Measurements from ENCODE around the gene SIRT4.
"Not testable (repeated sequence)": the region's sequence is repeated elsewhere in the genome, so short reads cannot be mapped to it uniquely, and the experiment has no call there.

SIRT4 gene, protein sequence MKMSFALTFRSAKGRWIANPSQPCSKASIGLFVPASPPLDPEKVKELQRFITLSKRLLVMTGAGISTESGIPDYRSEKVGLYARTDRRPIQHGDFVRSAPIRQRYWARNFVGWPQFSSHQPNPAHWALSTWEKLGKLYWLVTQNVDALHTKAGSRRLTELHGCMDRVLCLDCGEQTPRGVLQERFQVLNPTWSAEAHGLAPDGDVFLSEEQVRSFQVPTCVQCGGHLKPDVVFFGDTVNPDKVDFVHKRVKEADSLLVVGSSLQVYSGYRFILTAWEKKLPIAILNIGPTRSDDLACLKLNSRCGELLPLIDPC

DNA sequence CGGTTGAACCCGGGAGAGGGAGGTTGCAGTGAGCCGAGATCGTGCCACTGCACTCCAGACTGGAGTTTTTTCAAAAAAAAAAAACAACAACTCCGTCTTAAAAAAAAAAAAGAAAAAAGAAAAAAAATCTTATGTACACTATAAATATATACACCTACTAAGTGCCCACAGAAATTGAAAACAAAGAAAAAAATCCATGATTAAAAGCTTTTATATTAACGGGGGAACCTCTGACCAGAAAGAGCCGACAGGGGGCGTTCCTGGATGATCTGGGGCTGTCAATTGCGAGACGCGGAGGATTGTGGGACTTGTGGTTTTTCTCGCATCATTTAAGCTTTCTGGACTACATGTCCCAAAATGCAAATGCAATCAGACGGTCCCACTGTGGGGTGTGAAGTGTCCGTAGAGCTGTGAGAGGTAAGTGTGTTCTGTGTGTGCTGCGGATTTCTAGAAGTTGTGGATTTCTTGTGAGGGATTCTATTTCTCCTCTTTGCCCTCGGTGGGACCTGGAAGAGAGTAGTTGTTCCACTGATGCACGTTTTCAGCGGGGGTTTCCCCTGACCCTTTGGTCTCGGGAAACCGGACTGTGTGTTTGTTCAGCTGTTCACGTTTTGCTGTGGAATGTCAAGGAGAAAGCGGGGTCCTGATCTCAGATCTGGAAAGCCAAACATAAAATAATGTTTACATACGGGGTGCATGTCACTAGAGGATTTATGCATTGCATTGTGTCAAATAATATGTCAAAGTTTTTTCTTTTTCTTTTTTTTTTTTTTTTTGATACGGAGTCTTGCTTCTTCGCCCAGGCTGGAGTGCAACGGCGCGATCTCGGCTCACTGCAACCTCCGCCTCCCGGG is at the start of gene SIRT4:
TSS of gene SIRT4 (plus strand) at position 360 of the 854 bp plus-strand sequence. CDS start 1,241 bp downstream, outside the sequence.
- DNase-seq (ENCODE audit: low read depth): peak; percentile 86

DNA sequence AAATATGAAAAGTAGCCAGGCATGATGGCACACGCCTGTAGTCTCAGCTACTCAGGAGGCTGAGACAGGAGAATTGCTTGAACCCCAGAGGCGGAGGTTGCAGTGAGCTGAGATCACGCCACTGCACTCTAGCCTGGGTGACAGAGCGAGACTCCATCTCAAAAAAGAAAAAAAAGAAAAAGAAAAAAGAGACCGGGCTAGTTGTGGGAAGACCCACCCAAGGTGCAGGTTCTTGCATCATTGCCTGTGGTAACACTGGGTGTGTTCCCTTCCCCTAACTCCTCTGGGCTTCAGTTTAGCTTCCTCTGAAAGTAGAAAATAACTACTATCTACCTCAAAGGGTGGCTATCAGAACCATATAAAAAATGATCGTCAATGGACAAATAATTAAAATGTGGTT is 48.8 kb upstream of the SIRT4 start:
- DNase-seq (ENCODE audit: low read depth): not testable (repeated sequence)

DNA sequence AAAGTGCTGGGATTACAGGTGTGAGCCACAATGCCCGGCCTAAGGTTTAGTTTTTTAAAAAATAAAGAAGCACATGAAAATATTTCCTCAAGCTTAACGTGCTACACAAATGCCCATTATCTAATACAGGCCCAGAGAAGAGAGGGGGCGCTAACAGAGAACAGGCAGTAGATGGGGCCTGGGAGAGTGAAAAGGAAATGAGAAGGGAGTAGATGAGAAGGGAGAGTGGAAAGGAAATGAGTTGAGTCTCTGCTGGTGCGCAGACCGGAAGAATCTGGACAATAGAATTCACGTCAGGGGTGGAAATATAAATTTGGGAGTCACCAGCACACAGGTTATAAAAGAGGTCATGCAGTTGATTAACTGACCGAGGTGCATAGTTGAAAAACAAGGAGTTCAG is 47.3 kb upstream of the SIRT4 start:
- no peak for DNase-seq (ENCODE audit: low read depth)

DNA sequence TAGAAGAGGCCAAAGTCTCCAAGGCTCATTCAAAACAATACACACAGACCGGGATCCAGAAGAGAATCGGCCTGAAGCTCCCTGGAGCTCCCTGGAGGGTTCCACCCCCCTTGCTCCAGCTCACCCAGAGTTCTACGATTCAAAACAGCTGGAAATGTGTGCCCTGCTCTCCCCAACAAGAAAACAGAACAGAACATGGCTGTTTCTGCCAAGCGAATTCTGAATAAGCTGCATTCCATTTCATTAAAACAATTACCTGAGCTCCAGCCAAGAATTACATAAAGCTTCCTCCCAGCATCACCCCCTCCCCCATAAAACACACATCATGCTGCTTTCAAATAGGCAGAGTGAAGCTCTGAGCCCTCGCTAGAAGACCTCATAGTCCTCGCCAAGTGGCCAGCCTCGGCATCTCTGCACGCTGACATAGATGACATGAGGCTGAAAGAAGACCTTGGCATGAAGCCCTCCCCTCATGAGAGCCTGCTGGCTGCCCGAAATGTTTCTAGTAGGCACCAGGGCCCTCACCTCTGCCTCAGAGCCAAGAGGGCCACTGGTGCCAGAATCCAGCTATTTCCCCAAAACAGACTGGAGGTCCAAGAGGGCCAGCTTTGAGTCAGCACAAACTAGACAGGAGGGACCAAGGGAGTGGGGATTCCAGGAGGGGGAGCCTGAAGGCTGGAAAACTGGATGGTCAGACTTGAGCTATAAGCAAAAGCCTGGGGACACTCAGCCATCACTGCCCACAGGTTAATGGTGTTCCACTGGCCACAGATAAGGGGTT is 44.9 kb upstream of the SIRT4 start:
- no peak for DNase-seq (ENCODE audit: low read depth)

DNA sequence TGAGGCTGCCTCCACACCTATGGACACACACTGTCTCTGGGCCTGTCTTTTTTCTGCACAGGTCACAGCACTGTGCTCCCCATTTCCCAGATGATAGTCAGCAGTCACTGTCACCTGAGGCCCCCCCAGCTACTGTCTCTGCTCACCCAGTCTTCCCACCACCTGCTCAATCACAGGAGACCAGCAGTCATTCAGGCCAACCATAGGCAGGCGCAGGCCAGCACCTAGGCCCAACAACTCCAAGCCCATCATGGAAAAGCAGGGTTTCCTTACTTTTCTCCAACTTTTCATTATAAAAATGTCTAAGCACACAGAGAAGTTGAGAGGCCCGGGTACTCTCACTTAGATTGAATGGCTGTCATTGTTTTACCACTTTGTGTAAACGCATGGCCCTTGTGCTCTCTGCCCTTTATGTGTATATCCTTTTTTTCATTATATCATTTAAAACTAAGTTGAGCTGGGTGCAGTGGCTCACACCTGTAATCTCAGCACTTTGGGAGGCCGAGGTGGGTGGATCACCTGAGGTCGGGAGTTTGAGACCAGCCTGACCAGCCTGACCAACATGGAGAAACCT is 43.7 kb upstream of the SIRT4 start:
- DNase-seq (ENCODE audit: low read depth): no peak

DNA sequence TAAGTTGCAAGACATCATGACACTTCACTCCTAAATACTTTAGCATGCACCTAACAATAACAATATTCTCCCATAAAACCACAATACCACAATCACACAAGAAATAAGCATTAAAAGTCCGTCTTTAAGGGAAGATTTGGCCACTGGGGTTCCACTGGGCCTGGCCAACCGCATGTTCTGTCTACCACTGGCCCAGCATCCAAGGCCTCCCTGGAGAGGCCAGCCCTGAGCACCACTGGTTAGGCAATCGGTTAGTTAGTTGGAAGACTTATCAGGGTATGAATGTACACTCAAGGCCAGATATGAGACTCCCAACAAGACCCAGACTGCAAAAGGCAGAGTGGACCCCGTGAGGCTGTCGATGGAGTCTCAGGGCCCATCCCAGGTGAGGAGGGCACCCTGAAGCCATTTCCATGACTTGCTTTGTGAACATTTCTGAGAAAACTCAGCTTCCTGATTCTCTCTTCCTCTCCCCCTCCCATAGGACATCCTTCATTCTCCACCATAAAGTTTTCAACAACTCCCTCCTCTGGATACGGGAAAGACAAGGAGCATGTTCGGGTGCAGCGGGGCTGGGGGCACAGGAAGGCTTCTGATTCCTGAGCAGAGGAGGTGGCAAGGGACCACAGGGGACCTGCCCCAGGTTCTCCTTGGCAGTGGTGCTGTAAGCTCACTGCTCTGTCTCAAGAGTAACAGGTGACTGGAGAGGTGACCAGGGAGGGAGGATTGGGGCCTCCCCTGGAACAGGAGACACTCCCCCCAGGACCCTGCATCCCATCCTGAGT is 42.5 kb upstream of the SIRT4 start:
- DNase-seq (ENCODE audit: low read depth): no peak

DNA sequence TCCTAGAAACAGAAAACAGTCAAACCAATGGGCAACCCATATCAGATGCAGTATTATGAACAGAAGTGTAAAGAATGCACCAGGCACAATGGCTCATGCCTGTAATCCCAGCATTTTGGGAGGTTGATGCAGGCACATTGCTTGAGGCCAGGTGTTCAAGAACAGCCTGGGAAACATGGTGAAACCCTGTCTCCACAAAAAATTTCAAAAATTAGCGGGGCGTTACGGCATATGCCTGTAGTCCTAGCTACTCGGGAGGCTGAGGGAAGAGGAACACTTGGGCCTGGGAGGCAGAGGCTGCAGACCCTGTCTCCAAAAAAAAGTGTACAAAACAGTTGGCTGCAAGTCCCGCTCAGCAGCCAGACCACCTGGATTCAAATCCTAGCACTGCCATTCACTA is 41.5 kb upstream of the SIRT4 start:
- no peak for DNase-seq (ENCODE audit: low read depth)

DNA sequence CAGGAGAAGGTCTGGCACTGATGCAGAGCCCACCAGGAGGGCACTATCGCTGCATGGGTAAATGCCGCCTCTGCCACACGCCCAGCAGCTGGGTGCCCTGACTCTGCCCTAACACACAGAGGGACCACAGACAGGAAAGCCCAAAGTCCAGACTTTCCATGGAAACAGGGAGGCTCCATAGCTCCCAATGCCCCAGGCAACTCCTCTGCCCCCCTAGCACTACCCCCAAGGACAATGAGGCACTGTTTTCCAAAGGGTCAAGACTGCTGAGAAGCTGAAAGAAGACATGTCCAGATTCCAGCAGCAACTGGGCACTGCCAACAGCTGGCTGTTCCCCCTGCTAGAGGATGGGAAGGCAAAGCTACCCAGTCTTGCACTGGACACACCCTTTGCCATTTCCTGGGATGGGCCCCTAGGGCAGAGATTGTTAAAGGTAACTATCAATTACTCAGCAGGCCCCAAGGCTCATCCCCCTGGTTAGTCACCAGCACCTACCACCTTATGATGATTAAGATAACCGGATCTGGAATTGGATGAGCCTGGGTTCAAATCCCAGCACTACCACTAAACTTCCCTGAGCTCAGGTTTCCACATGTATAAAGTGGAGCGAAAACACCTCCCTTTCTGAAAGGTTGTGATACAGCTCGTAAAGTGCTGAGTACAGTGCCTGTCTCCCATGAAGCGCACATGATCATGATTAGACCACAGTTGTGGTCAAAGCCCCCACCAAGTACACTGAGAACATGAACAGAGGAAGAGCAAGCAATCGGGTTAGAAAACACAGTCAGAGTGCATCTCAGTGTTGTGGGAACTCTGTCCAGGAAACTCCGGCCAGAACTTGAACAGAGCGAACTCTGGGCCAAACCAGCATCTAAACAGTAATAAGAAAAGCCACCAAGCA is 39.9 kb upstream of the SIRT4 start:
- no peak for DNase-seq (ENCODE audit: low read depth)

DNA sequence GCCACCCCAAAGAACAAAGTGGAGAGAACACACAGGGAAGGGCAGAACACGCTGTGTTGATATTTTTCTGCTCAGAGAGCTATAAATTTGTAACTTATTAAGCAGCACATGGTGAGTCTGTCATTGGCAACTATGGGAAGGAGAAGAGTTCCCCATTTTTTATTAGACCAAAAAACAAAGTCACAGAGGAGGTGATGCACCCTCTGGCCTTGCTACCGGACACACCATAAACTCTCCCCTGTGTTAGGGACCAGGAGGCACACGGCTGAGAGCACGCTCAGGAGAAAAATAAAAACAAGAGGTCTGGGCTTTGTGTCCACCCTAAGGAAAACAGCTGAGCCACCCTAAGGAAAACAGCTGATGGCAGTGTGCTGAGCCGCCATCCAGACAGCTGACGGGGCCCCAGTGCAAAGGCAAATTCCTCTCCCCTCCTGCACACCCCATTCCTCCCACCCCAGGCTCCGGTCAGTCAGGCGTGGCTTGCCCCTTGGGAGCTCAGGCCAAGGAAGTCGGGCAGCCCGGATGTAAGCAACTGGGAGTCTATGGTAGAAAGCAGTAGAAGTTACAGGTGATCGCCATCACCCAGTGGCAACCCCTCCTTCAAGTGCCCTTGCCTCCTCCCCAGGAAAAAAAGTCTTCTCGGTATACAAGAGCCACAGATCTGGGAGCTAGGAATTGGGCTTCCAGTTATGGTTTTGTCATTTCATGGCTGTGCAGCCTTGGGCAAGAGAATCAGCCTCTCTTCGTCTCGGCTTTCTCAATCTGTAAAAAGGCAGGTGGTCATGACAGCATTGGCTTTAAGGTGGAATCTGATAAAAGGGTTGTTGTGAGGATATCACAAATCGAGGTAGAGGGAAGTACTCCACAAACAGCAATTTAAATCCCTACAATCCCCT is 39.0 kb upstream of the SIRT4 start:
- no peak for DNase-seq (ENCODE audit: low read depth)

DNA sequence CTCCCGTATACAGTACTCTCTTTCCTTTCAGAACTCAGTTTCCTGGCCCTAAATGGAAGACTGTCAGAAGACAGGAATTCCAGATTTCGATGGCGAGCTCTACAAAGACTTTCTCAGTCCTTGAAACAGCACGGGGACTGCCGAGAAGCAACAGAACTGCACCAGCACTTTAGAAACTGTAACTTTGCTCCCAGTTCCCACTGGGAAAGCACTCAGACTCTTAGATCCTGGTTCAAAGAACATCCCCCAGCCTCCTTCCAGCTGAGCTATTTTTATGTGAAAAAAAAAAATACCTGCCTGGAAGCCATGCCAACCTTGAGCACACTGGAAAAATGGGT is 38.4 kb upstream of the SIRT4 start:
- no peak for DNase-seq (ENCODE audit: low read depth)

DNA sequence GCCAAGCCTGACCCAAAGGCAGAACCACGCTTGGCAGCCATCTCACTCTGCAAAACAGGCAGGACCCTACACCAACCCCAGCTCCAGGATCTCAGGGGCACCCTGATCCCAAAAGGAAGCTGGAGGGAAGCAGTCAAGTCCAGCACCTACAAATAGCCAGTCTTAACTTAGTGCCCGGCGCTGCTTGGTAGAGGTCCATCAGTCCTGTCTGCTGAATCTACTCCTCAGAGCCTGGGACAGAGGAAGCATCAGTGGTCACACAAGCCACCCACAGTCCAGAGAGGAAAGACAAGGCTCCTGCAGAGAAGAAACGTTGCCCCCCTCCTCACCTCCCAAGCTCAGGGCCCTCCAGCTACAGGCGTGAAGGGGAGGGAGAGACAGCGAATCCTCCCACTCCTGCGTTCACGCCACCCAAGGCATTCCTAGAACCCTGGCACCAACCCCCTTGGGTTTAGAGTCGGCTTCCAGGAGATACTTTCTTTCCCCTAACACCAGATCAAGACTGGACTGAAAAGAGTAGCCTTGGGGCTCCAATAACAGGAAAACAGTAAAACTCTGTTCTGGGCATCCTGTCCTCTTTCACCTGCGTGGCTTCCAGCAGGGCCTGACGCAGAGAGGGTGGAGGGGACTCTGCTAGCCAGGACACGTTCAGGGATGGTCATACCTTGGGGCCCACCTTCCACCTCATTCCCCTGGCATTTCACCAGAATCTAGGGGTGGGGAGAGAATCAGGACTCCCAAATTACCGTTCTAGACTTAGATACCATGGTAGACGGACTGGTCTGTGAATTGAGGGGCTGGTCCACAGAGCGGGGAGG is 37.8 kb upstream of the SIRT4 start:
- DNase-seq (ENCODE audit: low read depth): no peak

DNA sequence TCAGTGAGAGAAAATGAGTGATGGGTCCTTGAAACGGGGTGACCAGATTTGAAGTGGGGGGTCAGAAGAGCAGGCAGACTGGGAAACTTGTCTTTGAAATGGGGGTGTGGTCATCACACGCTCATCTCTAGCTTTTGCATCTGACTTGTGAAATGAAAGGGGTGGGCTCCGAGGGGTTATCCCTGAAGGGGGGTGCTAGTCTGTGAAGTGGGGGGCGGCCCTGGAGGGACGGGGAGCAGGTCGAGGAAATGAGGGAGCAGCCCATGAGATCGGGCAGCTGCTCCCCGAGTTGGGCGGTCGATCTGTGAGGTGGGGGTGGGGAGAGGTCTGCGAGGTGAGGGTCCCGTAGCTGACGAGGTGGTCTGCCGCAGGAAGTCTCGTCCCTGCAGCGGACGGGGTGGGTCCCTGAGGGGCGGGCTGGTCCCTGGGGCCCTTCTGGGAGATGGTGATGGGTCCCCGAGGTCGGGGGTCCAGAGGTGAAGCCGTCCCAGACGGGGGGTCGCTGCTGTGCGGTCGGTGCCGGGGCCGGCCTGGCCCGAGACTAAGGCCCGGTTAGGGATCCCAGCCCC is 37.1 kb upstream of the SIRT4 start:
- no peak for DNase-seq (ENCODE audit: low read depth)

DNA sequence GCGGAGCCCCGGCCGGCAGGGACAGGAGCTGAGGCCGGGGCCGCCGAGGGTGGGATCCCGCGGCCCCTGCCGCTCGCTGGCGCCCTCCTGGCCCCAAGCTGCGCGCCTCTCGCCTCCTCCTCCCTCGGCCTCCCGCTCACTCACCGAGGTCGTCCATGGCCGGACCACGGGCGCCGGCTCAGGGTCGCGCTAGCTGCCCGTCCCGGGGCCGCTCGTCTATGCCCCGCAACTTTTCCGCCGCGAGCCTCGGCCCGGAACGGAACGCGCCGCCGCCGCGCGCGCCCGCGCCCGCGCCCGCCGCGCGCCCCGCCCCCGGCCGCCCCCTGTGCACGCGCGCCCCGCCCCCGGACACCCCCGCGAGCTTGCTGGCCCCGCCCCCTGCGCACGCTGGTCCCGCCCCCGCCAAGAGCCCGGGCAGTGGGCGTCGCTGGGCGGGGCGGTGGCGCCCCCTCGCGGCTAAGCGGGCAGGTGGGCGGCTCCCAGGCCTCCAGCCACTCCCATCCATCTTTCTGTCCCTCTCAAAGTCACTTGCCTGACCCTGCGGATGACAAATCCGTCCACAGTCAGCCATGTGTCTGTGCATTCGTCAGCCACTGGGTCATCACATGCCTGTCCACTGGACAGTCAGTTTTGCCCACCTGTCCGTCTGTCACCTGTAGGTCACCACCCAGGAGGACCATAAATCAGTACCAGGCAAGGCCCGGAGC is 36.5 kb upstream of the SIRT4 start, which contains the start of gene PXN:
TSS of gene PXN (minus strand) at position 258 of the 707 bp plus-strand sequence. CDS start at position 157, 101 bp downstream.
- peak; percentile 83 for DNase-seq (ENCODE audit: low read depth)

DNA sequence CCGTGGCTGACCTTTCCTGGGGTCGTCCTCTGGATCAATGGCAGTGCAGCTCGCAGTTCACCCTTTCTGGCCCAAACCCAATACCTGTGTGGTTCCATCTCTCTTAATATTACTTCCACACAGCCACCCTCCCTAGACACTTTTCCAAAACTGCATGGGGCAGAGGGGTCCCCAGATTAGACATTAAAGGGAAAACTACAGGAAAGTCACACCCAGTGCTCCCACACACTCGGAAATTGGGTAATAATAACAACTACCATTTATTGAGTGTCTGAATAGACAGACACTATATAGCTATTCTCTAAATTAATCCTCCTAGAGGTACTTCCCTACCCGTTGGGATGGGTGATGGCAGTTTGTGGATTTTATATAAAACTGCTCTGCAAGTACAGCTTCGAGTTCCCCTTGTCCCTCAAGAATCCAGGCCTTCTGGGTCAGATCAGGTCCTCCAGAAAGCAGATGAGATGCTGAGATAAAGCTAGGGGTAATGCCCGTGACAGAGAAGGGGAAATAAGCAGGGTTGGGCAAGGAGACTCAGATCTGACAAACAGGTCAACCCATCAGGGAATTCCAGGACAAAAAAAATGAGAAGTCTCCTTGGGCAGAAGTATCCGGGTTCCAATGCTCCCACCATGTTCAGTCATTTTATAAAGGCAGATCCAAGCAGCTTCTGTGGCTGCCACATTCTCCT is 35.8 kb upstream of the SIRT4 start:
- DNase-seq (ENCODE audit: low read depth): no peak

DNA sequence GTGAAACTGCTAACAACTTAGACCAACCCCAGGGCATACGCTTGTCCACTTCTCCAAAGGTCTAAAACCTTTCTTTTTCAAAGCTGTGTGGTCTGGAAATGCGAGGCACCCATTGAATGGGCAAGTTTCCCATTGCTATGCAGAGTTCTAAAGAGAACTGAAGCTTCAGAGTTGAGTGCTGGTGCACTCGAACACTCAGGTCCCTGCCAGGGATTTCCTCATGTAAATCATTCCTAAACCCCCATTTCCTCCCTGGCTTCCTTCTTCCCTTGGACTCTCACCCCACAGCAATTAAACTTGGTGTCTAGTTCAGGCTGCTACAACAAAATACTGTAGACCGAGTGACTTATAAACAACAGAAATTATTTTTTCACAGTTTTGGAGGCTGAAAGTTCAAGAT is 34.4 kb upstream of the SIRT4 start:
- no peak for DNase-seq (ENCODE audit: low read depth)

DNA sequence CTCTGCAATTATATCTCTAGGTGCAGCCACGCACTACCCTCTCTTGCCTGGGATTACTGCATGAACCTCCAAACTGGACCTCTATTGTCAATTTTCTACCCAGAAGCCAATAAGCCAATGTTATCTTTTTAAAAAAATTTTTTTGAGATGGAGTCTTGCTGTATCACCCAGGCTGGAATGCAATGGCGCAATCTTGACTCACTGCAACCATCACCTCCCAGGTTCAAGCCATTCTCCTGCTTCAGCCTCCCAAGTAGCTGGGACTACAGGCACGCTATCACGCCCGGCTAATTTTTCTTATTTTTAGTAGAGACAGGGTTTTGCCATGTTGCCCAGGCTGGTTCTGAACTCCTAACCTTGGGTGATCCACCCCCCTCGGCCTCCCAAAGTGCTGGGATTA is 25.4 kb upstream of the SIRT4 start:
- no peak for DNase-seq (ENCODE audit: low read depth)
